ENCODE results near the gene KCNQ1OT1.

DNA sequence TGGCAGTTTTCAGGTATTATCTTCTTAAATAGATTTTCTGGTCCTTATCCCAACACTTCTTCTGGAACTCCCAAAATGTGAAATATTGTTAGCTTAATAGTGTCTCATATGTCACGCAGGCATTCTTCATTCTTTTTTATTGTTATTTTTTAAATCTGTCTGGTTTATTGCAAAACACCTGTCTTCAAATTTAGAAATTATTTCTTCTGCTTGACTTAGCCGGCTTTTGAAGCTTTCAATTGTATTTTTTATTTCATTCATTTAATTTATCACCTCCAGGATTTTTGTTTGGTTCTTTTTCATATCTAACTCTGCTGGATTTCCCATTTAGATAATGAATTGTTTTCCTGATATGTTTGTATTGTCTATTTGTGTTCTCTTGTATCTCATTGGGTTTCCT is 49.9 kb downstream of the KCNQ1OT1 start:
- TF ChIP-seq POLR2A (IDR thresholded peaks at IDR 0.05) = no peak
- TF ChIP-seq, protein P1, sequence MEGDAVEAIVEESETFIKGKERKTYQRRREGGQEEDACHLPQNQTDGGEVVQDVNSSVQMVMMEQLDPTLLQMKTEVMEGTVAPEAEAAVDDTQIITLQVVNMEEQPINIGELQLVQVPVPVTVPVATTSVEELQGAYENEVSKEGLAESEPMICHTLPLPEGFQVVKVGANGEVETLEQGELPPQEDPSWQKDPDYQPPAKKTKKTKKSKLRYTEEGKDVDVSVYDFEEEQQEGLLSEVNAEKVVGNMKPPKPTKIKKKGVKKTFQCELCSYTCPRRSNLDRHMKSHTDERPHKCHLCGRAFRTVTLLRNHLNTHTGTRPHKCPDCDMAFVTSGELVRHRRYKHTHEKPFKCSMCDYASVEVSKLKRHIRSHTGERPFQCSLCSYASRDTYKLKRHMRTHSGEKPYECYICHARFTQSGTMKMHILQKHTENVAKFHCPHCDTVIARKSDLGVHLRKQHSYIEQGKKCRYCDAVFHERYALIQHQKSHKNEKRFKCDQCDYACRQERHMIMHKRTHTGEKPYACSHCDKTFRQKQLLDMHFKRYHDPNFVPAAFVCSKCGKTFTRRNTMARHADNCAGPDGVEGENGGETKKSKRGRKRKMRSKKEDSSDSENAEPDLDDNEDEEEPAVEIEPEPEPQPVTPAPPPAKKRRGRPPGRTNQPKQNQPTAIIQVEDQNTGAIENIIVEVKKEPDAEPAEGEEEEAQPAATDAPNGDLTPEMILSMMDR (IDR thresholded peaks at IDR 0.05) = no peak

Data from esophagus squamous epithelium (tissue), 4 donors.